Esophagus muscularis mucosa (tissue), 3 donors: ENCODE data around the gene ELP4.

ENCODE experiments used
- POLR2A ChIP-seq: fragments of 450-650 bp; IDR thresholded peaks from one replicate; pipeline ENCODE4 v1.6.1; 2017; ENCODE audit warnings: antibody characterized with exemption, moderate library complexity, mild to moderate bottlenecking, low read depth
- TF ChIP-seq, protein P1 (sequence below), 3 experiments: fragments of 200-600 bp in 2 of 3; fragments of 450-650 bp in 1 of 3; sonication (generic) in 2 of 3; IDR thresholded peaks; one replicate each; pipeline ENCODE4 v1.5.1; 2017 to 2019; ENCODE audit warnings: antibody characterized with exemption in 3 of 3, mild to moderate bottlenecking in 2 of 3, moderate library complexity in 1 of 3

DNA sequence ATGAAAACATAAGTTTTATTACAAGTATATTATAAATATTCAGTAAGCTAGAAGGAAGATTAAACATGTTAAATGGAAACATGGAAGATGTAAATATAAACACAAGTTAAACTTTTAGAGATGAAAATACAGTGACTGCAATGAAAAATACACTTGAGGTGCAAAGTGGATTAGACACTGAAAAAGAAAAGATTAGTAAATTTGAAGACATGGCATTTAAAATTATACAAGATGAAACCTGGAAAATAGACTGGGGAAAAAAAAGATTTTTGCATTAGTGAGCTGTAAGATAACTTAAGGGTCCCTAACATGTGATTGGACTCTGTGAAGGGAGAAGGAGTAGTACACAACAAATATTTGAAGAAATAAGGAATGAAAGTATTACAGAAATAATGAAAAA, 33.3 kb downstream of the ELP4 start:
- TF ChIP-seq, protein P1, sequence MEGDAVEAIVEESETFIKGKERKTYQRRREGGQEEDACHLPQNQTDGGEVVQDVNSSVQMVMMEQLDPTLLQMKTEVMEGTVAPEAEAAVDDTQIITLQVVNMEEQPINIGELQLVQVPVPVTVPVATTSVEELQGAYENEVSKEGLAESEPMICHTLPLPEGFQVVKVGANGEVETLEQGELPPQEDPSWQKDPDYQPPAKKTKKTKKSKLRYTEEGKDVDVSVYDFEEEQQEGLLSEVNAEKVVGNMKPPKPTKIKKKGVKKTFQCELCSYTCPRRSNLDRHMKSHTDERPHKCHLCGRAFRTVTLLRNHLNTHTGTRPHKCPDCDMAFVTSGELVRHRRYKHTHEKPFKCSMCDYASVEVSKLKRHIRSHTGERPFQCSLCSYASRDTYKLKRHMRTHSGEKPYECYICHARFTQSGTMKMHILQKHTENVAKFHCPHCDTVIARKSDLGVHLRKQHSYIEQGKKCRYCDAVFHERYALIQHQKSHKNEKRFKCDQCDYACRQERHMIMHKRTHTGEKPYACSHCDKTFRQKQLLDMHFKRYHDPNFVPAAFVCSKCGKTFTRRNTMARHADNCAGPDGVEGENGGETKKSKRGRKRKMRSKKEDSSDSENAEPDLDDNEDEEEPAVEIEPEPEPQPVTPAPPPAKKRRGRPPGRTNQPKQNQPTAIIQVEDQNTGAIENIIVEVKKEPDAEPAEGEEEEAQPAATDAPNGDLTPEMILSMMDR (IDR thresholded peaks at IDR 0.05), result no peak
- TF ChIP-seq POLR2A, result no peak
